ENCODE results near the gene NFIX. TPM values are rescaled to one million over a fixed set of nuclear protein-coding genes. Genes with fewer than 3 reads are reported as not detected.

NFIX gene
- total and polyA plus RNA-seq, 2 of the 13 experiments (the other 11 are each of a cell fraction or from before 2014, with no cell fraction given), result 3.4 to 5.4 TPM

GRCh38 chr19:12983542-12984142 lies 11.6 kb upstream of the NFIX start (continued):
- TF ChIP-seq ZNF687 (CRISPR knock-in tag; IDR thresholded peaks at IDR 0.05) (peak; percentile 76), CERS6 (CRISPR knock-in tag; IDR thresholded peaks at IDR 0.05) (no peak), ZNF496 (CRISPR knock-in tag; IDR thresholded peaks at IDR 0.05; ENCODE audit: insufficient replicate concordance) (no peak), ZBTB40 (IDR thresholded peaks at IDR 0.05) (no peak), ZBTB40 (CRISPR knock-in tag; IDR thresholded peaks at IDR 0.05) (no peak), NCOR1 (IDR thresholded peaks at IDR 0.05; ENCODE audit: borderline replicate concordance, low read length) (no peak), PAF1 (CRISPR knock-in tag; IDR thresholded peaks at IDR 0.05) (no peak), SMAD9 (CRISPR knock-in tag; IDR thresholded peaks at IDR 0.05) (no peak), PBX3 (CRISPR knock-in tag; IDR thresholded peaks at IDR 0.05; ENCODE audit: borderline replicate concordance) (no peak), KDM6A (CRISPR knock-in tag; IDR thresholded peaks at IDR 0.05; ENCODE audit: low read depth) (no peak), ZNF263 (CRISPR knock-in tag; IDR thresholded peaks at IDR 0.05) (no peak), NRL (CRISPR knock-in tag; IDR thresholded peaks at IDR 0.05; ENCODE audit: borderline replicate concordance) (no peak), HMG20A (CRISPR knock-in tag; IDR thresholded peaks at IDR 0.05; ENCODE audit: borderline replicate concordance) (0 out of 2 replicates have a peak, but pooled peaks have one; percentile 32), SP4 (CRISPR knock-in tag; IDR thresholded peaks at IDR 0.05) (peak; percentile 17; the same call in 1 of the 2 replicates), MXD4 (CRISPR knock-in tag; IDR thresholded peaks at IDR 0.05) (no peak; the same call in 1 of the 2 replicates)
